Astrocyte of the cerebellum (primary cell): ENCODE results near the gene GTF2H3.

Experiments used
- DNase-seq: peaks from one replicate; pipeline ENCODE4 v3.0.0-alpha.2; 2011; ENCODE audit warnings: low read depth
- H3K4me3 ChIP-seq: 2 replicates; pipeline ENCODE4 v1.5.1; 2011; ENCODE audit warnings: mild to moderate bottlenecking, low read depth, low read length, moderate library complexity
- CTCF ChIP-seq: IDR thresholded peaks from 2 replicates; pipeline ENCODE4 v1.5.1; 2012; ENCODE audit warnings: low read length, low read depth, moderate library complexity, mild to moderate bottlenecking; ENCODE audit errors: missing control alignments
- in situ Hi-C: cut with HindIII; loops from 2 replicates; pipeline ENCODE4 v1.10.0; 2017; ENCODE audit warnings: low sequenced_read_pairs

GTF2H3 gene

DNA sequence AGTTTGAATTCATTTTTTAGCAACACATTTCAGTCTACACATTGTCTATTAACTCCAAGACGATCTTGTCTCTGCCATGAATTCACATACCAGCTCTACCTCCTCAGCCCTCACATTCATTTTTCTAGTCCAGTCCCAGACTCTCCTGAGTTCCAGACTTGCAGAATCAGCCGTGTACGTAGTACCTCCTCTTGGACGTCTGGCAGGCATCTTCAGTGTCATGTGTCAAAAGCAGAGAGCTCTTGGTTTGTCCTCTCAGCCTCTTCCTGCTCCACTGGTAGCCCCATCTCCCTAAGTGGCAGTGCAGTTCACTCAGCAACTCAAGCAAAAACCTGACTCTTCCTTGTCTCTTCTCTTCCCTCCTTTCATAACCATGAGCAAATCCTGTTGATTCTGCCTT, 22.8 kb downstream of the GTF2H3 start:
- no peak for DNase-seq
- no peak for TF ChIP-seq CTCF

DNA sequence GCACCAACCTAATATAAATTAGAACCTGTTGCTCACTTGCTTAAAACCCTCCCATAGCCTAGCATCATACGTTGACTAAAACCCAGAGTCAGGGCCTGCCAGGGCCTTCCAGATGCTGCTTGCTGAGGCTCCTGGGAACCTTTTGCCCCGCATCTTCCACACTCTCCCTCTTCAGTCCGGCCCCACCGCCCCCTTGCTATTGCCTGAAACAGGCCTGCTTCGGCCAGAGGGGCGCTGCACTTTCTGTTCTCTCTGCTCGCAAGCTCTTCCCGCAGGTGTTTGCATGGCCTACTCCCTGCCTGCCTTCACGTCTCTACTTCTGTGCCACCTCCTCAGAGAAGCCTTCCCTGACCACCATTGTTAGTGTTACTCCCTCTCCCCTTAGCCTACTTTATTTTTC, 23.6 kb downstream of the GTF2H3 start:
- no peak for DNase-seq
- no peak for TF ChIP-seq CTCF
- no peak overlapping the region for H3K4me3 ChIP-seq
- in situ Hi-C loops: loop anchor here (25.0 kb wide), 1 partner anchor 330 kb away; no protein-coding TSS in a partner anchor

More for the DNA sequence above, 22.8 kb downstream of the GTF2H3 start:
- H3K4me3 ChIP-seq: no peak overlapping the region
- in situ Hi-C loops: loop anchor here (25.0 kb wide), 1 partner anchor 331 kb away; no protein-coding TSS in a partner anchor

GRCh38 chr12:123659996-123660727, 26.5 kb downstream of the GTF2H3 start:
- TF ChIP-seq CTCF: no peak
- no peak overlapping the region for H3K4me3 ChIP-seq
- DNase-seq: peak; percentile 11
- in situ Hi-C loops: loop anchor here (25.0 kb wide), 1 partner anchor 327 kb away; no protein-coding TSS in a partner anchor

DNA sequence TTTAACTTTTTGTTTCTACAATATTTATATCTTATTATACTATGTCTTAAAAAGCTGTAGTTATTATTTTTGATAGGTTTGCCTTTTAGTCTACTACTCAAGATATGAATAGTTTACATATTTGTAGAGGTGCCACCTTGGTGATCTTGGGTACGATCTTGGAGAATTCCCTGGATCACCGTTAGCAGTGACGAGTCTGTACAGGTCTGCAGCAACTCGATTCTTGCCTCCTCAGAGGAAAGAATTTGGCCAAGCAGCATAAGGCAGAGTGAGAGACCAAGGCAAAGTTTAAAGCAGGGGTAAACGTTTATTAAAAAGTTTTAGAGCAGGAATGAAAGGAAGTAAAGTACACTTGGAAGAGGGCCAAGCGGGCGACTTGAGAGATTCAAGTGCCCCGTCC, 34.1 kb downstream of the GTF2H3 start:
- no peak for TF ChIP-seq CTCF
- no peak overlapping the region for H3K4me3 ChIP-seq
- no peak for DNase-seq
- in situ Hi-C loops: loop anchor here (25.0 kb wide), 1 partner anchor 320 kb away; no protein-coding TSS in a partner anchor

DNA sequence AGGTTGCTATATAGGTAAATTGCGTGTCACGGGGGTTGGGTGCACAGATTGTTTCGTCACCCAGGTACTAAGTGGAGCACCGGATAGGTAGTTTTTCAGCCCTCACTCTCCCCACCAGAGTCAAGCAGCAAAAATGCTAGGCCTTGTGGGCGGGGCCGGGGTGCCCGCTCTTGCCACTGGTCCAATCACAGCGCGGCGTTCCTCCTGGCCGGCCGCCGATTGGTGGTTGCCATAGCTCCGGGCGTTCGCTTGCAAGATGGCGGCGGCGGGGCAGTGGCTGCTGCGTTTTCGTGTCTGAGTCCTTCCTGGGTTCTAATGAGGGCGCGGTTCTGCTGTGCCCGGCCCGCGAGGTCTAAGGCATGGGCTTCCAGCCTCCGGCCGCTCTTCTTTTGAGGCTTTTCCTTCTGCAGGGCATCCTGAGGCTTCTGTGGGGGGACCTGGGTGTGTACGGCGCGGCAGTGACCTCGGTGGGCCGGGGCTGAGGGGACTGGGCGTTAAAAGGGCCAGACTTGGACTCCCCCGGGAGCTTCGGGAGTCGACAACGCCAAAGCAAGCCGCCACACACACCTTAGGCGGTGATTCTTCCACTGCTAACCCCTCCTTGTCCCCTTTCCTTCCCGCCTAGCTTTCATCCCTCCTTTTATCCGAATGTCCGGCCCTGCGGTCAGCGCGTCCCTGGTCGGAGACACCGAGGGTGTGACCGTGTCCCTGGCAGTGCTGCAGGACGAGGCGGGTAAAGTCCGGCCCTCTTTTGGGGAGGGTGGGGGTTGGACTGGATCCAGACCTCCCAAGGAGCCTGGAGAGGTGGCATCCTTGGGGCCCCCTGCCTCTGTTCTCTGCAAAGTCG, 37.5 kb downstream of the GTF2H3 start, which contains the start of gene TCTN2:
TSS of gene TCTN2 (plus strand) at position 232 of the 847 bp plus-strand sequence. CDS start at position 360, 128 bp downstream.
- DNase-seq: peak; percentile 79
- in situ Hi-C loops: loop anchor here (25.0 kb wide), 1 partner anchor 316 kb away; no protein-coding TSS in a partner anchor
- no peak for TF ChIP-seq CTCF
- H3K4me3 ChIP-seq: peak within 1 kb of the TSS; percentile 73

GRCh38 chr12:123671876-123672275, 38.2 kb downstream of the GTF2H3 start:
- in situ Hi-C loops: loop anchor here (25.0 kb wide), 1 partner anchor 315 kb away; no protein-coding TSS in a partner anchor
- peak; percentile 53 for DNase-seq
- TF ChIP-seq CTCF: no peak
- peak overlapping the region; percentile 73 for H3K4me3 ChIP-seq
